GM10266 (cell line): ENCODE data around the gene SLU7.

Experiments
- DNase-seq: peaks from one replicate; pipeline ENCODE4 v3.0.0; 2012; ENCODE audit errors: extremely low spot score
- TF ChIP-seq, protein P1 (sequence below): IDR thresholded peaks from 2 replicates; pipeline ENCODE4 v1.5.1; 2012; ENCODE audit warnings: mild to moderate bottlenecking, low read depth; ENCODE audit not compliant: control insufficient read depth, insufficient read depth; ENCODE audit errors: missing control alignments

SLU7 gene

DNA sequence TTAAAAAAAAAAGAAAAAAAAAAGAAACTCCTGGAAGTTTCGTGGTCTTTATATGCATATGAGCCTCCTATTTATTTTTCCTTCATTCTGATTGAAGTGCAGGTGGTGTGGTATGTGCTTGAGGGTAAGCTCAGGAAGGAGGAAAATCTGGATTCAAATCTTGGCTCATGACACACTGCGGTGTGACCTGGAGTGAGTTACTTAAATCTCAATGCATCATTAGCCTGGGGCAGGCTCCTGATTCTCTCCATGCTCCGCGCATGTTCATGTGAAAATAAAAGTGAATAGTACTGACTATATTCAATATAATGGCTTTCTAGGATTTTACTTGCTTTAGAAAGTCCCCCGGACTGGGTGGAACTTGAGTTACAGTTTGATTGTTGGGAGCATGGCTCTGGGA is 38.4 kb upstream of the SLU7 start:
- TF ChIP-seq, protein P1, sequence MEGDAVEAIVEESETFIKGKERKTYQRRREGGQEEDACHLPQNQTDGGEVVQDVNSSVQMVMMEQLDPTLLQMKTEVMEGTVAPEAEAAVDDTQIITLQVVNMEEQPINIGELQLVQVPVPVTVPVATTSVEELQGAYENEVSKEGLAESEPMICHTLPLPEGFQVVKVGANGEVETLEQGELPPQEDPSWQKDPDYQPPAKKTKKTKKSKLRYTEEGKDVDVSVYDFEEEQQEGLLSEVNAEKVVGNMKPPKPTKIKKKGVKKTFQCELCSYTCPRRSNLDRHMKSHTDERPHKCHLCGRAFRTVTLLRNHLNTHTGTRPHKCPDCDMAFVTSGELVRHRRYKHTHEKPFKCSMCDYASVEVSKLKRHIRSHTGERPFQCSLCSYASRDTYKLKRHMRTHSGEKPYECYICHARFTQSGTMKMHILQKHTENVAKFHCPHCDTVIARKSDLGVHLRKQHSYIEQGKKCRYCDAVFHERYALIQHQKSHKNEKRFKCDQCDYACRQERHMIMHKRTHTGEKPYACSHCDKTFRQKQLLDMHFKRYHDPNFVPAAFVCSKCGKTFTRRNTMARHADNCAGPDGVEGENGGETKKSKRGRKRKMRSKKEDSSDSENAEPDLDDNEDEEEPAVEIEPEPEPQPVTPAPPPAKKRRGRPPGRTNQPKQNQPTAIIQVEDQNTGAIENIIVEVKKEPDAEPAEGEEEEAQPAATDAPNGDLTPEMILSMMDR, result no peak
- DNase-seq, result no peak

DNA sequence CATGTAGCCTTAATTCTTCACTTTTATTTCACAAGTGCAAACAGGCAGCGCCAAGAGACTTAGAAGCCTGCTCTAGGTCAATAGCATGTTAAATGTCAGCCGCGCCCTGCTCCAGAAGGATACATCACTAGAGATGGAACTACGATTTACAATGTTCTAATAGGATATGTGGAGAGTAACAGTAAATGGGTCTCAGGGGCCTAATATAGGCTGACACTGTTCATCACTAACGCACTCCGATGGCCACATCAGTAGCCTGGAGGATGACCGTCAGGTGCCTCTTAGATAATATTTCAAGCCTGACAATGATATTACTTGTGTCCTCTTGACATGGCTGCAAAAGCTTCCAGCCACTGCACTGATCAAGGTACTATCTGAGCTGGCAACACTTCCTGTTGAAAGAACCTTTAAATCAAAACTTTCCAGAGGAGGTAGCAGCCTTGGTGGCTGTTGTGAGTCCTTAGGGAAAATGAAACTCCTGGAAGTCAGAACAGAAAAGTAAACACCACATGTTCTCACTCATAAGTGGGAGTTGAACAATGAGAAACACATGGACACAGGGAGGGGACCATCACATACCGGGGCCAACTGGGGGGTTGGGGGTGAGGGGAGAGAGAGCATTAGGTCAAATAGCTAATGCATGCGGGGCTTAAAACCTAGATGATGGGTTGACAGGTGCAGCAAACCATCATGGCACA is 37.7 kb upstream of the SLU7 start:
- DNase-seq, result no peak

DNA sequence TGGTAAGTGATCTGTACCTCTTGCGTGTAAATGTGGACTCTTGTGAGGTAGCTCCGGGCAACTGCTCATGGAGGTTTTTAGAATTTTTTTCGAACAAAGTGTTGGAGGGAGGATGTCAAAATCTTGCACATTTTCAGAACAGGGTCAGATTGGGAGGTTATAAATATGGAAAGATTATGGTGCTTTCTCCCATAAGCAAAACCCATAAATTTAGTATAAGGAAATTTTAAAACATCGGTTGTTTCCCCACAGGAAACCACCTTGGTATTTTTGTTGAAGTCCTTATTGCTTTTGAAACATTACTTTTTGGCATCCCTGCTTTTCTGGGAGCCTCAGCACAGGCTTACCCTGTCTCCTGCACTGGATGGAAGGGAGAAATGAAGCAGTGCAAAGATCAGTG is 36.7 kb upstream of the SLU7 start:
- TF ChIP-seq, protein P1, result no peak
- DNase-seq, result no peak

More for the DNA sequence above, 37.7 kb upstream of the SLU7 start:
- TF ChIP-seq, protein P1, result no peak

DNA sequence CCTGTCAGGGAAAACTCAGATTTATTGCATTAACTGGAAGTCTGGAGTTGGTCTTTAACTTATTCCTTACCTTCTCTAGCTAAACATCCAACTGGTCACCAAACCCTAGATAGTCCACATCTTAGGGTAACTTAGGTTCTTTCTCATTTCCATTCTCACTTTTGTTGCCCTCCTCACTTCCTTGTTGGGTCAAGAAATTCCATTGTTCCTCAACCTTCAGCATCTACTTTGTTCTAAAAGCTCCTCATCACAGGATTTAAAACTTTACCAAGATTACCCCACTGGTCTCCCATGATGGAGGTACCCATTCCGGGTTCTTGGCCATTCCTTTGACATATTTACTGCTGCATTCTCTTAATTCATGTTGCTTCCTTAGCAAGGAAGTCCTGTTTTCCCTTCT is 34.9 kb upstream of the SLU7 start:
- TF ChIP-seq, protein P1, result no peak
- DNase-seq, result no peak

DNA sequence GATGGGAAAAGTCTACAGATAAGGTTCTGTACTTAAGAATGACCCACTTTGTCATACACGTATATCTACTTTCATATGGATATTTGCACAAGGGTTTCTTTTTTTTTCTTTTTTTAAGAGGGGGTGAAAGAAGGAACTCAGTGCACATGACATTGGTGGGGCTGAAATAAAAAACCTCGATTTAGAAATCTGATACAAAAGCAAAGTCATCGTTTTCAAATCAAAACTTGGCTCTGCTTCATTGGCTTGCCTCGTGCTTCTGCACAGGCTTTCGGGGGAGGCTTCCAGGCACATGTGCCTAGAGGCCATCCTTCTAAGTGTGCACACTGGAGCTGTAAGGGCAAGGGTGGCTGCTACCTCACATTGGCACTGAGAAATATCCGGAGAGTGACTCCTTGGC is 33.9 kb upstream of the SLU7 start:
- DNase-seq, result no peak
- TF ChIP-seq, protein P1, result no peak

DNA sequence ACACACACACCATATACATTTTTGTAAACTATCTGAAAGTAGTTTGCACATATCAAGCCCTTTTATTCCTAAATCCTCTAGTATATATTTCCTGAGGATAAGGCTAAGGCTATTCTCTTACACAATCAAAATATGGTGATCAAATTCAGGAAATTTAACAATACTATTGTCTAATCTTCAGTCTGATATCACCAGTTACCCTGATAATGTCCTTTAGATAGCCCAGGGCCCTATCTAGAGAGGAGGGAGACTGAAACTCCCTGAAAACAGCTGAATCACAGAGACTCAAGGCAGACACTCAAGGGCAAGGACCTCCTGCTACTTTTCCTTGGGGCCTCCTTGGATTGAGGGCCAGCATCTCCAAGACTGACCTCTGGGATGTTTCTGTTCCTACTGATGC is 33.2 kb upstream of the SLU7 start:
- TF ChIP-seq, protein P1, result no peak
- DNase-seq, result no peak

DNA sequence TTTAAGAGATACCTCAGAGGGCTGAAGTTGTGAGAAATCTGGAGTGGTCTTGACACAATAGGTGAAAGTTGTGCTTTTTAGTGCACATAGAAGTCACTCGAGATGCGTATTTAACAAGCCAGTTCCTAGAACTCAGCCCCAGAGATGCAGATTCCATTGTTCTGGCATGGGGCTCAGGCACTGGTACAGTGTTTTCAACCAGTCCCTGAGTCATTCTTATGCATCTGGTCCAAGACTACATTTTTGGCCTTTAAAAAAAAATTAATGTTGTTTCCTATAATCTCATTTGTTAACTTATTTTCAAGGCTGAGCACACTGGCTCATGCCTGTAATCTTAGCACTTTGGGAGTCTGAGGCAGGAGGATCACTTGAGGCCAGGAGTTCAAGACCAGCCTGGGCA is 32.4 kb upstream of the SLU7 start:
- TF ChIP-seq, protein P1, result no peak
- no peak for DNase-seq
